Thyroid gland (tissue), 4 donors: ENCODE results near the gene LLGL1. TPM values are rescaled to one million over a fixed set of nuclear protein-coding genes. Genes with fewer than 3 reads are reported as not detected.

Source experiments
- total RNA-seq, 4 donors: library from RNA; depleted of rRNA; stranded (reverse); fragments of >200 nt; gene quantifications; one replicate each; pipeline ENCODE4 v1.2.3, GENCODE V29; 2016

Gene LLGL1
- total RNA-seq, 4 donors from 2014 or later, result 14.5 to 19.4 (median 17.5) TPM

Other genes starting within 250 kb of the LLGL1 start
- 10 to 100 TPM; 28.1 to 40.1 (median 36.7) TPM for gene ATPAF2, start 186.5 kb upstream of the LLGL1 start, total RNA-seq
- 10 to 100 TPM; 12.6 to 16.8 (median 13.5) TPM for gene GID4, start 186.2 kb upstream of the LLGL1 start, total RNA-seq
- gene DRG2, start 137.7 kb upstream of the LLGL1 start, total RNA-seq, result 10 to 100 TPM; 35.3 to 88.8 (median 59.2) TPM
- 1 to 10 TPM; 1.3 to 3.6 (median 1.7) TPM for gene MYO15A, start 116.9 kb upstream of the LLGL1 start, total RNA-seq
- 100 to 1,000 TPM; 123 to 169 (median 159) TPM for gene ALKBH5, start 41.8 kb upstream of the LLGL1 start, total RNA-seq
- gene FLII, start 33.1 kb downstream of the LLGL1 start, total RNA-seq, result 100 to 1,000 TPM; 231 to 259 (median 241) TPM
- 10 to 100 TPM; 25.7 to 47.0 (median 34.9) TPM for gene MIEF2, start 35.0 kb downstream of the LLGL1 start, total RNA-seq
- 10 to 100 TPM; 31.3 to 34.5 (median 32.5) TPM for gene TOP3A, start 89.4 kb downstream of the LLGL1 start, total RNA-seq
- gene SMCR8, start 89.7 kb downstream of the LLGL1 start, total RNA-seq, result 10 to 100 TPM; 16.7 to 28.3 (median 19.6) TPM
- gene SHMT1, start 137.9 kb downstream of the LLGL1 start, total RNA-seq, result 100 to 1,000 TPM in 1 of 4 donors, 10 to 100 TPM in 3; 59.9 to 117 (median 82.7) TPM
- 1 to 10 TPM in 1 of 4 donors, under 1 TPM in 2, not detected in 1; 0.40 to 1.4 (median 0.89) TPM for gene EVPLL, start 152.1 kb downstream of the LLGL1 start, total RNA-seq